T-helper 2 cell treated with Interferon-gamma antibody and Interleukin-4, amounts not matched to agents 5 μg/mL and 100 μg/mL, for 36 hours (primary cell): Measurements from ENCODE around the gene BTNL3.

Source experiments
- DNase-seq: peaks from one replicate; pipeline ENCODE4 v3.0.0; 2021; ENCODE audit warnings: low spot score
- H3K27ac Mint-ChIP-seq: one replicate; pipeline ENCODE4 v1.8.0; 2021; ENCODE audit warnings: mild to moderate bottlenecking, mixed read lengths
- H3K27me3 Mint-ChIP-seq: one replicate; pipeline ENCODE4 v1.8.0; 2021; ENCODE audit warnings: low read depth, mixed read lengths
- H3K36me3 Mint-ChIP-seq: one replicate; pipeline ENCODE4 v1.8.0; 2021; ENCODE audit warnings: low read depth, mixed read lengths
- H3K4me1 Mint-ChIP-seq: one replicate; pipeline ENCODE4 v1.8.0; 2021; ENCODE audit warnings: low read depth, mixed read lengths
- H3K4me3 Mint-ChIP-seq: one replicate; pipeline ENCODE4 v1.8.0; 2022; ENCODE audit warnings: mild to moderate bottlenecking, moderate library complexity, mixed read lengths
- H3K9me3 Mint-ChIP-seq: one replicate; pipeline ENCODE4 v1.8.0; 2021; ENCODE audit warnings: mixed read lengths

The BTNL3 gene, protein sequence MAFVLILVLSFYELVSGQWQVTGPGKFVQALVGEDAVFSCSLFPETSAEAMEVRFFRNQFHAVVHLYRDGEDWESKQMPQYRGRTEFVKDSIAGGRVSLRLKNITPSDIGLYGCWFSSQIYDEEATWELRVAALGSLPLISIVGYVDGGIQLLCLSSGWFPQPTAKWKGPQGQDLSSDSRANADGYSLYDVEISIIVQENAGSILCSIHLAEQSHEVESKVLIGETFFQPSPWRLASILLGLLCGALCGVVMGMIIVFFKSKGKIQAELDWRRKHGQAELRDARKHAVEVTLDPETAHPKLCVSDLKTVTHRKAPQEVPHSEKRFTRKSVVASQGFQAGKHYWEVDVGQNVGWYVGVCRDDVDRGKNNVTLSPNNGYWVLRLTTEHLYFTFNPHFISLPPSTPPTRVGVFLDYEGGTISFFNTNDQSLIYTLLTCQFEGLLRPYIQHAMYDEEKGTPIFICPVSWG

DNA sequence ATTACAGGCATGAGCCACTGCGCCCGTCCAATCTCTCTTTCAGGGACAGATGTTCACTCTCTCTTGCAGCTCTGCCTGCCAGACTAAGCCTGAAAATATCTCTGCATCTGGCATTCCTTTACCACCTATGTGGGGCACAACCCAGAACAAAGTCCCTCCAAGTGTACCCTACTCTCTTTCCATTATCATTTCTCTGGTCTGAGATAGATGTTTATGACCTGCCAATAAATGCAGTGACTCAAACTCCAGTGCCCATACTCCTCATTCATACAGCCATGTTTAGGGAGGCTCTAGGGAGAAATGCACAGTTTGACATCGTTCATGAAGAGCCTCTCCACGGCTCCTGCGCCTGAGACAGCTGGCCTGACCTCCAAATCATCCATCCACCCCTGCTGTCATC, at the start of gene BTNL3:
TSS of gene BTNL3 (plus strand) at position 255 of the 400 bp plus-strand sequence. CDS start 183 bp downstream, outside the sequence.
- Mint-ChIP-seq H3K27me3 (peaks cover 2% of the 10 kb centered on the region), H3K4me3 (no peak within 1 kb of the TSS), H3K4me1 (no peaks in the 10 kb centered on the region), H3K27ac (no peak within 1 kb of the TSS), H3K36me3 (no peaks in the 10 kb centered on the region), H3K9me3 (no peaks in the 10 kb centered on the region)
- no peak for DNase-seq

DNA sequence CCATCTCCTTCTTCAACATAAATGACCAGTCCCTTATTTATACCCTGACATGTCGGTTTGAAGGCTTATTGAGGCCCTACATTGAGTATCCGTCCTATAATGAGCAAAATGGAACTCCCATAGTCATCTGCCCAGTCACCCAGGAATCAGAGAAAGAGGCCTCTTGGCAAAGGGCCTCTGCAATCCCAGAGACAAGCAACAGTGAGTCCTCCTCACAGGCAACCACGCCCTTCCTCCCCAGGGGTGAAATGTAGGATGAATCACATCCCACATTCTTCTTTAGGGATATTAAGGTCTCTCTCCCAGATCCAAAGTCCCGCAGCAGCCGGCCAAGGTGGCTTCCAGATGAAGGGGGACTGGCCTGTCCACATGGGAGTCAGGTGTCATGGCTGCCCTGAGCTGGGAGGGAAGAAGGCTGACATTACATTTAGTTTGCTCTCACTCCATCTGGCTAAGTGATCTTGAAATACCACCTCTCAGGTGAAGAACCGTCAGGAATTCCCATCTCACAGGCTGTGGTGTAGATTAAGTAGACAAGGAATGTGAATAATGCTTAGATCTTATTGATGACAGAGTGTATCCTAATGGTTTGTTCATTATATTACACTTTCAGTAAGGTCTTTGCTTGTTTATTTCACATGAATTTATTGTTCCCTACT, 38.2 kb upstream of the BTNL3 start:
- DNase-seq, result no peak
- Mint-ChIP-seq H3K27me3 (peaks cover 3% of the 10 kb centered on the region), H3K9me3 (no peaks in the 10 kb centered on the region), H3K27ac (no peak overlapping the region), H3K36me3 (no peaks in the 10 kb centered on the region), H3K4me3 (no peak overlapping the region), H3K4me1 (peaks cover 4% of the 10 kb centered on the region)

DNA sequence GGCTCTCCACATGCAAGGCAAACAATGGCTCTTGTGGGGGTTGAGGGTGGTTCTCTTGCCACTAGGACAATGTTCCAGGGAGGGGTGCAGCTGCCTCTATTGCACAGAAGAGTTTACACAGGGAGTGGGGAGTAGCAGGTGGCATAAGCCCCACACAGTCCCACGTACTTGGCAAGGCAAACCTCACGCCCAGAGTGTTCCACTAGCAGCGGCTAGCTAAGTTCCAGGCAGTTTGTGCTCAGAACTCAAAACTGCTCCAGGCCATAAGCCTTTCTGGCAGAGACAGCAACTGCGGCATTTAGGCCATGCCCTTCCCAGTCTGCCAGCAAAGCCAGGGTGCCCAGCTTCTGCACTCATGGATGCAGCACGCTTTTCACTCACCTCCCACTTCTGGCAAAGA, 29.0 kb upstream of the BTNL3 start:
- H3K27me3 Mint-ChIP-seq, result peaks cover 2% of the 10 kb centered on the region
- H3K4me1 Mint-ChIP-seq, result peaks cover 8% of the 10 kb centered on the region
- DNase-seq, result no peak
- H3K9me3 Mint-ChIP-seq, result no peaks in the 10 kb centered on the region
- no peak overlapping the region for H3K4me3 Mint-ChIP-seq
- H3K36me3 Mint-ChIP-seq, result no peaks in the 10 kb centered on the region
- no peak overlapping the region for H3K27ac Mint-ChIP-seq

DNA sequence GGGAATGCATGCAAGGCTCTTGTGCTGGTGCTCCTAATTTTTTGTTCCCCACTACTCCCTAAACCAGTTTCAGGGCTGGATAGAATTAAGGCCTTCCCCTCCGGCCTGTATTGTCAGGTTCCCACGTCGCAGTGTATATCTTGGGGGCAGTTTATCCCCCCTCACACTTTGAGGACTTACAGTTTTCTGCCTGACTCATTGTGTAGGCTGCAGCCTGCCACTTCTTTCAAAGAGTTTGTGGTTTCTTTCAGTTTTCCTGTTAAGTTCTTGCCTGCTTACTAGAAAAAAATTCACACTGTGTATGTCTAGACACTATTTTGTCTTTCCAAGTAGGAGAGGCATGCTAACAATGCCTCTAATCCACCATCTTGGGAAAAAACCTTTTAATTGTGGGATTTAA, 28.4 kb upstream of the BTNL3 start:
- Mint-ChIP-seq H3K27ac (no peak overlapping the region), H3K27me3 (peaks cover 2% of the 10 kb centered on the region), H3K4me3 (no peak overlapping the region), H3K36me3 (no peaks in the 10 kb centered on the region), H3K4me1 (peaks cover 7% of the 10 kb centered on the region), H3K9me3 (no peaks in the 10 kb centered on the region)
- DNase-seq, result no peak

DNA sequence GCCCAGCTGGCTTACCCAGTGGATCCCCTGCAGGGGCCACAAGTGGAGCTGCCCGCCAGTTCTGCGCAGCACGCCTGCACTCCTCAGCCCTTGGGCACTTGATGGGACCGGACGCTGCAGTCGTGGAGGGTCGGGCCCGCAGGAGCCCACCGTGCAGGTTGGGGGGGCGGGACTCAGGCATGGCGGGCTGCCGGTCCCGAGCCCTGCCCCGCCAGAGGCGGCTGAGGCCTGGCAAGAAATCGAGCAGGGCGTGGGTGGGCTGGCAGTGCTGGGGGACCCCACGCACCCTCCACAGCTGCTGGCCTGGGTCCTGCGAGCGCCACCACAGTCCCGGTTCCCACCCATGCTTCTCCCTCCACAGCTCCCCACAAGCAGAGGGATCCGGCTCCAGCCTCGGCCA, 19.2 kb upstream of the BTNL3 start:
- H3K4me3 Mint-ChIP-seq, result no peak overlapping the region
- H3K27me3 Mint-ChIP-seq, result no peaks in the 10 kb centered on the region

DNA sequence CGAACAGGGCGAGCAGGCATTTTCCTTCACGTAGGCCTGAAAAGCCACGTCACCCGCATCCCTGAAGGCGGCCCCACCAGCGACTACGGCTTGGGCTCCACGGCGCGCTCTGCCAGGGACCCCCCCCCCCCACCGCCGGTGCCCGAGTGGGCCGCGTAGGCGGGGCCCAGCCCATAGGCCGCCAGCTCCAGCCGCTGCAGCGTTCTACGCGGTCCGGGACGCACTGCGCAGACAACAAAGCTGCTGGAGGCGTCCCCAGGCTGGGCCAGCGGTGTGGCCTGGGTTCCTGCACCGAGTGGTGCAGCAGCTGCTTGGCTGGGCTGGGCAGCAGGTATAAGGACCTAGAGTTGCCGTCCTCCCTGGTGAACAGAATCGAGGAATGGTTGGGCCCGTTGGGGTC, 18.3 kb upstream of the BTNL3 start:
- no peaks in the 10 kb centered on the region for H3K4me1 Mint-ChIP-seq
- no peak for DNase-seq
- H3K27ac Mint-ChIP-seq, result no peak overlapping the region
- no peaks in the 10 kb centered on the region for H3K36me3 Mint-ChIP-seq
- H3K4me3 Mint-ChIP-seq, result no peak overlapping the region
- H3K9me3 Mint-ChIP-seq, result no peaks in the 10 kb centered on the region
- H3K27me3 Mint-ChIP-seq, result no peaks in the 10 kb centered on the region

More for the DNA sequence above, 19.2 kb upstream of the BTNL3 start:
- no peak overlapping the region for H3K27ac Mint-ChIP-seq
- no peaks in the 10 kb centered on the region for H3K36me3 Mint-ChIP-seq
- DNase-seq, result no peak
- H3K4me1 Mint-ChIP-seq, result no peaks in the 10 kb centered on the region
- no peaks in the 10 kb centered on the region for H3K9me3 Mint-ChIP-seq

DNA sequence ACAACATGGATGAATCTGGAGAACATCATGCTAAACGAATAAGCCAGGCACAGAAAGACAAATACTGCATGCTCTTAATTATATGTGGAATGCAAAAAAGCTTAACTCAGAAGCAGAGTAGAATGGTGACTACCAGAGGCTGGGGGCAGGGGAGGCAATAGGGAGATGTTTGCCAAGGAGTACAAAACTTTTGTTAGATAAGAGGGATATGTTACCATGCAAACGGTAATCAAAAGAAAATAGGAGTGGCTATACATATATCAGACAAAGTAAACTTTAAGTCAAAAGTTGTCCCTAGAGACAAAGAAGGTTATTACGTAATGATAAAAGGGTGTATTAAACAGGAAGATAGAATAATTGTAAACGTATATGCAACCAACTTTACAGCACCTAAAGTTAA, 17.8 kb upstream of the BTNL3 start:
- no peaks in the 10 kb centered on the region for H3K27me3 Mint-ChIP-seq
- H3K4me1 Mint-ChIP-seq, result no peaks in the 10 kb centered on the region
- H3K4me3 Mint-ChIP-seq, result no peak overlapping the region
- H3K27ac Mint-ChIP-seq, result no peak overlapping the region
- H3K9me3 Mint-ChIP-seq, result no peaks in the 10 kb centered on the region
- DNase-seq, result no peak
- H3K36me3 Mint-ChIP-seq, result no peaks in the 10 kb centered on the region

DNA sequence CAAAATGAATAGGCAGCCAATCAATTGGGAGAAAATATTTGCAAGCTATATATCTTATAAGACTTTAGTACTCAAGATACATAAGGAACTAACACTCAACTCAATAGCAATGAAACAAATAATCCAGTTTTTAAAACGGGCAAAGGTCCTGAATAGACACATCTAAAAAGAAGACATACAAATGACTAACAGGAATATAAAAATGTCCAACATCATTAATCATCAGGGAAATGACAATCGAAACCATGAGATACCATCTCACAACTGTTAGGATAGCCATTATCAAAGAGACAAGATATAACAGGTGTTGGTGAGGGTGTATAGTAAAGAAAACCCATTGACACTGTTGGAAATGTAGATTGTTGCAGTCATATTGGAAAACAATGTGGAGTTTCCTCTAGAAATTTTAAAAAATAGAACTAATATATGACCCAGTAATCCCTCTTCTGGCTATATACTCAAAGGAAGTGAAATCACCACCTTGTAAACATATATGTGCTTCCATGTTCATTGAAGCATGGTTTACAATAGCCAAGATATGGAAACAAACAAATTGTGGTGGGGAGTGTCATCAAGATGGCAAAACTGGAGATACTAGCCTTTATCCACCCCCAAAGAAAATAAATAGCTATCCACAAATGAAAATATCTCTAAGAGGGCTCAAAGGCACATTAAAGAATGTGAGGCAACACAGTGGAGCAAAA, 13.9 kb upstream of the BTNL3 start:
- no peak for DNase-seq
- no peak overlapping the region for H3K27ac Mint-ChIP-seq
- no peaks in the 10 kb centered on the region for H3K27me3 Mint-ChIP-seq
- H3K36me3 Mint-ChIP-seq, result no peaks in the 10 kb centered on the region
- H3K9me3 Mint-ChIP-seq, result no peaks in the 10 kb centered on the region
- peaks cover 4% of the 10 kb centered on the region for H3K4me1 Mint-ChIP-seq
- H3K4me3 Mint-ChIP-seq, result no peak overlapping the region

DNA sequence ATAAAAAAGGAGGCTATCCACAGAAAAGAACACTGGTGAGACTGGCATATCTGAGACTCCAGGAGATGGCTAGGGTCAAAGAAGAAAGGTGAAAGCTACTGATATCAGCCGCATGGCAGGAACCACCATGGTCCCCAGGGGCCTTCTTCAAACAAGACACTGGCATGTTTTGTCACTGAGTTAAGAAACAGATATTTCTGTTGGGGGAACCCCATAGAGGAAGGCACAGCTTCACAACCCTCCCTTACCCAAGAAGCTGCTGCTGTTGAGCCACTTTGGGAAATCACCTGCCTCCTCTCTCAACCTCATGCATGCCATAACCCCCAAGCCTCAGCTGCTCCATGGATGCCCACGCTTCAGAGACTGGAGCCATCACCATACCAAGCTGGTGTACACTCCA, 13.3 kb upstream of the BTNL3 start:
- no peak overlapping the region for H3K4me3 Mint-ChIP-seq
- H3K27ac Mint-ChIP-seq, result no peak overlapping the region
- no peaks in the 10 kb centered on the region for H3K27me3 Mint-ChIP-seq
- peaks cover 4% of the 10 kb centered on the region for H3K4me1 Mint-ChIP-seq
- H3K36me3 Mint-ChIP-seq, result no peaks in the 10 kb centered on the region
- H3K9me3 Mint-ChIP-seq, result no peaks in the 10 kb centered on the region
- no peak for DNase-seq

DNA sequence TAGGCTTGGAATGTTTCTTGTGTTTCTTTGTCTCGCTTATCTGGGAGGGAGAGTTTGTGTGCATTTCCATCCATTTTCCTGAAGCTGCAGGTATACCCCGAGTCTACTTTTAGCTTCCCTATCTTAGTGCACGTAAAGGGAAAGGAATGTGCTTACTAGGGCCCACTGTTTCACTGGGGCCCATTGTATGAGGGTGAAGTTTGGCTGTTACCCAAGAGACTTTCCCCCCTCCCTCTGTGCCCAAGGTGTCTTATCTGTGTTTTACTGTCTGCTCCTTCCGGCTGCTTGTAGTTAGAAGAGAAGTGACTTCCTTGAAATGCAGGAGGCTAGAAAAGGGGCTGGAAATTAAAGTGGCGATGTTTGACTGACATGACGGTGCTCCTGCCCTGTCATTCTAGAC, 12.1 kb upstream of the BTNL3 start:
- no peak overlapping the region for H3K27ac Mint-ChIP-seq
- DNase-seq, result no peak
- H3K27me3 Mint-ChIP-seq, result no peaks in the 10 kb centered on the region
- no peaks in the 10 kb centered on the region for H3K9me3 Mint-ChIP-seq
- H3K36me3 Mint-ChIP-seq, result no peaks in the 10 kb centered on the region
- no peak overlapping the region for H3K4me3 Mint-ChIP-seq
- H3K4me1 Mint-ChIP-seq, result peaks cover 4% of the 10 kb centered on the region

DNA sequence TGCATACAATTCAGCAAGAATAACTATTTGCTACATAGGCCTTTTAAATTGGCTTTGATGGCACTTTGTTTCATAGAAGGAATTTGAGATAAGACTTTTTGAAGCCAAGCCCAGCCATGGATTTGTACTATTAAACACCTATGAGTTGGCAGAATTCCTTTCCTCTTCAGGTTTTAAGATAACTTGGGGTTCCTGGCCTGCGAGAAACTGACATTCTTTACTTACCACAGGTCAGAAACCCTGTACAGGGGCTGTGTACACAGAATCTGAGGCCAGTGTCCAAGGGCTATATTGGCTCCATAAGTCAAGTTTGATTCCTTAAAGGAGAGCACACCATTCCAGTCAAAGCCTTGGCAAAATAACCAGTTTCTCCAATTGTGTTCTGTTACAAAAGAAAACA, 10.8 kb upstream of the BTNL3 start:
- DNase-seq, result no peak
- Mint-ChIP-seq H3K36me3 (no peaks in the 10 kb centered on the region), H3K27me3 (peaks cover 5% of the 10 kb centered on the region), H3K4me1 (peaks cover 4% of the 10 kb centered on the region), H3K4me3 (no peak overlapping the region), H3K27ac (no peak overlapping the region), H3K9me3 (no peaks in the 10 kb centered on the region)

DNA sequence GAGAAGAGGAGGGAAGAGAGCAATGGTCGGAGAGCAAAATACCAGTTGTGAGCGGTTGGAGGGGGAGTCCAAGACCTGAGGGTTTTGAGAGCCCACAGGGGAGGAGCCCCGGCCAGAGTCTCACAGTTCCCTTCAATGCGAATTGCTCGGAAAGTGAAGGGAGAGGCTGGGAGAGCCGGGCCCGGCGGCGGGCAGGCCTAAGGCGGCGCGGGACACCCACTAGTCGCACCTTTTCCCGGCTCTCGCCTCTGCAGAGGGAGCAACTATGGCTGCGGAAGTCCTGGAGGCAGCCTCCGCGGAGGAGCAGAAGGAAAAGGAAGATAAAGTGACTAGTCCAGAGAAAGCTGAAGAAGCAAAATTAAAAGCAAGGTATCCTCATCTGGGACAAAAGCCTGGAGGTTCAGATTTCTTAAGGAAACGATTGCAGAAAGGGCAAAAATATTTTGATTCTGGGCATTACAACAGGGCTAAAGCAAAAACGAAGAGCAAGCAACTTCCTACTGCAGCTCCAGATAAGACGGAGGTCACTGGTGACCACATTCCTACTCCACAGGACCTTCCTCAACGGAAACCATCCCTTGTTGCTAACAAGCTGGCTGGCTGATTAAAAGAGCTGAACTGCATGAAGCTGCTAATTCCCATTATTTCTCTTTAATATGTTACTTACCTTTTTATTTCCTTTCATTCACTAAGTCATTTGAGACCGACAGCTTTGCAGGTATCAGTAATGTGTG, 6.5 kb upstream of the BTNL3 start:
- no peak for DNase-seq
- H3K9me3 Mint-ChIP-seq, result no peaks in the 10 kb centered on the region
- H3K27ac Mint-ChIP-seq, result no peak overlapping the region
- H3K4me1 Mint-ChIP-seq, result no peaks in the 10 kb centered on the region
- peaks cover 5% of the 10 kb centered on the region for H3K27me3 Mint-ChIP-seq
- H3K36me3 Mint-ChIP-seq, result no peaks in the 10 kb centered on the region
- no peak overlapping the region for H3K4me3 Mint-ChIP-seq

DNA sequence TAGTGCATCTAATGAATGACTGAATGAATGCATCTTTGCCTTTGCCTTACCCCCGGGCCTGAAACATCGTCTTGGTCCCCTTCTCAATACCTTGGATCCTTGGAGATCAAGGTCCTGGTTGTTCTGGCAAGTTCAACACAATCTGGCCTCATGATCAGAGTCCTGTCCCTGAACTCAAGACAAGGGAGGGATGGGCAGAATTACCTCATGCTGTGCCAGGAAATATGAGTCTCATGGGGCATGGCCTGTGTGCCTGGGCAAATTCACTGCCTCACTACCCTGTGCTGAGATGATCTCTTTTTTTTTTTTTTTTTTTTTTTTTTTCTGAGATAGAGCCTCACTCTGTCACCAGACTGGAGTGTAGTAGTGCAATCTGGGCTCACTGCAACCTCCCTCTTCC, 630 bp upstream of the BTNL3 start:
- no peaks in the 10 kb centered on the region for H3K36me3 Mint-ChIP-seq
- peaks cover 2% of the 10 kb centered on the region for H3K27me3 Mint-ChIP-seq
- no peak for DNase-seq
- H3K4me1 Mint-ChIP-seq, result no peaks in the 10 kb centered on the region
- H3K27ac Mint-ChIP-seq, result no peak overlapping the region
- H3K9me3 Mint-ChIP-seq, result no peaks in the 10 kb centered on the region
- H3K4me3 Mint-ChIP-seq, result no peak overlapping the region
